SKM-1 (cell line): ENCODE data around the gene AGPS.
"Not testable (repeated sequence)": the region's sequence is repeated elsewhere in the genome, so short reads cannot be mapped to it uniquely, and the experiment has no call there.

Source experiments
- DNase-seq: peaks from one replicate; lab custom pipeline; 2025; ENCODE audit not compliant: unreplicated experiment; lab: John Stamatoyannopoulos, UW

The AGPS gene

GRCh38 chr2:177547772-177548171 is 155.2 kb downstream of the AGPS start:
- DNase-seq = no peak

GRCh38 chr2:177548636-177549035 is 156.1 kb downstream of the AGPS start:
- DNase-seq = no peak

- DNase-seq = no peak
These were observed 156.6 kb downstream of the AGPS start for GRCh38 chr2:177549171-177549570.

GRCh38 chr2:177550264-177551200 is 158.0 kb downstream of the AGPS start:
- DNase-seq = no peak

- DNase-seq = not testable (repeated sequence)
These were observed 158.8 kb downstream of the AGPS start for GRCh38 chr2:177551360-177551759.

GRCh38 chr2:177551989-177552421 is 159.4 kb downstream of the AGPS start:
- DNase-seq = no peak

GRCh38 chr2:177552422-177553175 is 160.0 kb downstream of the AGPS start:
- DNase-seq = peak; percentile 77

- DNase-seq = no peak
These were observed 160.8 kb downstream of the AGPS start for GRCh38 chr2:177553176-177553884.

- DNase-seq = no peak
These were observed 161.8 kb downstream of the AGPS start for GRCh38 chr2:177554365-177554764.

- no peak for DNase-seq
These were observed 163.6 kb downstream of the AGPS start for GRCh38 chr2:177556153-177556552.

- no peak for DNase-seq
These were observed 165.2 kb downstream of the AGPS start for GRCh38 chr2:177557794-177558193.

- DNase-seq = no peak
These were observed 167.1 kb downstream of the AGPS start for GRCh38 chr2:177559638-177560037.

- no peak for DNase-seq
These were observed 175.8 kb downstream of the AGPS start for GRCh38 chr2:177568390-177568789.

GRCh38 chr2:177568893-177569292 is 176.3 kb downstream of the AGPS start:
- no peak for DNase-seq

GRCh38 chr2:177572236-177572671 is 179.7 kb downstream of the AGPS start:
- DNase-seq = no peak

GRCh38 chr2:177573120-177573519 is 180.5 kb downstream of the AGPS start:
- DNase-seq = no peak

GRCh38 chr2:177574356-177574755 is 181.8 kb downstream of the AGPS start:
- DNase-seq = no peak

GRCh38 chr2:177575358-177575757 is 182.8 kb downstream of the AGPS start:
- no peak for DNase-seq

- no peak for DNase-seq
These were observed 184.5 kb downstream of the AGPS start for GRCh38 chr2:177577075-177577474.

- DNase-seq = no peak
These were observed 185.9 kb downstream of the AGPS start for GRCh38 chr2:177578454-177578853.

- no peak for DNase-seq
These were observed 187.0 kb downstream of the AGPS start for GRCh38 chr2:177579486-177580036.
